NCI-H345 (cell line): ENCODE measurements around the gene LDLRAD1.
A peak's percentile ranks its signal among the peaks of the same experiment; 100 is the strongest.
"Not testable (repeated sequence)": the region's sequence is repeated elsewhere in the genome, so short reads cannot be mapped to it uniquely, and the experiment has no call there.

ENCODE experiments used
- DNase-seq: peaks from one replicate; lab custom pipeline; 2025; lab: John Stamatoyannopoulos, UW

Gene LDLRAD1

DNA sequence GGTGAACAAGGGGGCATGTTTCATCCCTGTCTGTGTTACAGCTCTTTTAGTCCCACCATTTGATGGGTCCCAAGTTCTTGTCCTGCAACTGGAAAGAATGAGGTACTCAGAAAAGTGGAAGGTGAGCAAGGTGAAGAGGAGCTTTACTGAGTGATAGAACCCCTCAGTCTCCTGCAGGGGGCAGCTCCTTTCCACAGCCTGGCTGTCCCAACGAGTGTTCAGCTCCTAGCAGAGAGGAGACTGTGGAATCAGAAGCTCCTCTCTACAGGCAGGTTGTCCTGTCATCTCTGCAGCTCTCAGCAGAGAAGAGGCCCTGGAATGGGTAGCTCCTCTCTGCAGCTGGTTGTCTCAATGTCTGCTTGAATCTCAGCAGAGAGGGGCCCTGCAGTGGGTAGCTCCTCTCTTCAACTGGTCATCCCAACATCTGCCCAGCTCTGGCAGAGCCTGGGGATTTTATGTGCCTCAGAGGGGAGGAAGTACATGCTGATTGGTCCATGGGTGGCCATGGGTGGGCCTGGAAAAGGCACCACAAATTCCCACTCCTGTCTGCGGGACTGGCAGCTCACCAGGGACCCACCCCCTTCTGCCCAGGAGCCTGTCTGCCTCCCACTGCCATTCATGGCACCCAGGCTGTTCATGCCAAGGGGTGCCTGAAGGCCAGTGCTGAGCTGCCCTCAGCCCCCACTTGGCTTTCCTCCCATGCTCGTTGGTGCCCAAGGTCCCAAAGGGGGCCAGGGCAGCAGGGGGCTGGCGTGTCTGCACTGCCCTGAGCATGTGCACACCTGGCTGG is 25.7 kb downstream of the LDLRAD1 start:
- DNase-seq = no peak

DNA sequence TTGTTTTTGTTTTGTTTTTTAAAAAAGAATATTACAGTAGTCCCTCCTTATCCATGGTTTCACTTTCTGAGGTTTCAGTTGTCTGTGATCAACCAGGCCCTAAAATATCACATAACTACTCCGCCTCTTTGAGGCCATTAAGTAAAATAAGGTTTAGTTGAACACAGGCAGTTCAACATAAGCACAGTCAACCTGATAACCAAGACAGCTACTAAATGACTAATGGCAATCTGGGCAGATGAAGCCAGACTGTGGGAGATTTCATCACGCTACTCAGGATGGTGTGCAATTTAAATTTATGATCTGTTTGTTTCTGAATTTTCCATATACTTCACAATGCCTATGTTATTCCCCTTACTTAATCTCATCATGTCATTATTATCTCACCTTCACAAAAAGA is 30.1 kb downstream of the LDLRAD1 start:
- no peak for DNase-seq

DNA sequence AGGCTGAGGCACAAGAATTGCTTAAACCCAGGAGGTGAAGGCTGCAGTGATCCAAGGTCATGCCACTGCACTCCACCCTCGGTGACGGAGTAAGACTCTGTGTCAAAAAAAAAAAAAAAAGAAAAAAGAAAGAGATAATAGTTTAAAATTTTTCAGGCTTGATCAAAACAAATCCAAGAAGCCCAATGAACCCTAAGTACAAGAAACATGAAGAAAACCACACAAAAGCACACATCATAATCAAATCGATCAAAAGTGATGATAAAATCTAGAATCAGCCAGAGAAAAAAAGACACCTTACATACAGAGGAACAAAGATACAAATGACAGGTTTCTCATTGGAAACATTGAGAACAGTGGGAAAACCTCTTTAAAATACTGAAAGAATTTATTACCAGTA is 31.5 kb downstream of the LDLRAD1 start:
- no peak for DNase-seq

DNA sequence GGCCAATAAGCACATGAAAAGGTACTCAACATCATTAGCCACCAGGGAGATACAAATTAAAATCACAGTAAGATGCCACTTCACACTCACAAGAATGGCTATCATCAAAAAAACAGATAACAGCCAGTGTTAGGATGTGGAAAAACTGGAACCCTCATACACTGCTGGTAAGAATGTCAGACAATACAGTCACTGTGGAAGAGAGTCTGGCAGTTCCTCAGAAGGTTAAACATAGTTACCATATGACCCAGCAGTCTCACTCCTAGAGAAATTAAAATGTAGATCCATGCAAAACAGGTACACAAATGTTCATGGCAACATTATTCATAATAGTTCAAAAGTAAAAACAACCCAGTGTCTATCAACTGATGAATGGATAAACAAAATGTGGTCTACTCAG is 33.3 kb downstream of the LDLRAD1 start:
- DNase-seq = no peak

DNA sequence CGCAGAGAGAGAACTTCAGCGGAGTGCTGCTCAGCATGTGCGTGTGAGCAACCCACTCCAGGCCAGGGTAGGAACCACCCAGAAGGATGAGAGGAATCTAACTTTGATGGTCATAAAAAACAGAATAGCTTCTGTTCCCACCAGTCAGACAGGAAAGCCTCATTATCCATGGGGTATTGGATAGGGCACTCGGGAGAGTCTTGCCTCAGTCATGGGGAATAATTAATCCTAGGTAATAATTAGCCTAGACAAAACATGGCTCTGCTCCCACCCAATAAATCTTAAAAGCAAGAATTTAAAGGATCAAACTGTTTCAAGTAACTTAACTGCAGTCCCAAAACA is 35.3 kb downstream of the LDLRAD1 start:
- DNase-seq = no peak

DNA sequence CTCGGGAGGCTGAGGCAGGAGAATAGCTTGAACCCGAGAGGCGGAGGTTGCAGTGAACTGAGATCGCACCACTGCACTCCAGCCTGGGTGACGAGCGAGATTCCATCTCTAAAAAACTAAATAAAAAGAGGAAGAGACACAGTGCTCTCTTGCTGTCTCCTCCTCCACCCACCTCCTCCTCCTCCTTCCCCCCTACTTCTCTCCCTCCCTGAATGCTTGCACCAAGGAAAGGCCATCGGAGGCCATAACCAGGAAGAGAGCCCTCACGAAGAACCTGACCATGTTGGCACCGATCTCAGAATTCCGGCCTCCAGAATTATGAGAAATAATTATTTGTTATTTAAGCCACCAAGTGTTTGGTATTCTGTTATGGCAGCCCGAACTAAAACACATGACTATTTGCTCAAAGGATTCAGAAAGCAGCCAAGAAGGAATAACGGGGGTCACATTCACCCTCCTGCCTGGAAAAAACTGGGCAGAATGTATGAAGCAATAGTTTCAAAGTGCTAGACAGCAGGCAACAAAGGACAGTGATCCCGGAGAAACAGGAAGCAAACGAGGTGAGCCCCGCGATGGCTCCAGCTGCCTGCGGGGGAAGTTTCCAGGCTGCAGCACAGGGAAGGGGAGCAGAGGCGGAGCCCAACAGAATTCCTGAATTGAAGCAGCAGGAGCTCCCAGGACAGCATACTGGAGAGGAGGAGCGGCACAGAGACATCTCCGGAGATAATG is 35.8 kb downstream of the LDLRAD1 start:
- no peak for DNase-seq

DNA sequence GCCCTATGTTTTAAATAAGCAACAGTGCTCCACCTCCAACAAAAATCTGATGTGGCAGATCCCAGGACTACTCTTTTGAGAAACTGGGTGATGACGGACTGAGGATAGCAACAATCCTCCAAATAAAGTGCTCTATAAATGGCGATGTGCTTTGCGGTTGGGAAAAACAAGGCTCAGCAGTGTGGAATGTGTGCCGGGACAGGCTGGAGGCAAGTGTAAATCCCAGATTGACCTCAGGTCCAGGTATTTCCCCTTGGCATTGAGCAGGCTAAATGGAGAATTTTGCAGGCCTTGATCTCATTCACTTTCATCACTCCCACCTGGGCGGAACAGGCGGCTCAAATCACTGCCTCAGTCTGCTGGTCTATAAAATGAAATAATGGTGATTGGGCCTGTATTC is 36.8 kb downstream of the LDLRAD1 start:
- no peak for DNase-seq

DNA sequence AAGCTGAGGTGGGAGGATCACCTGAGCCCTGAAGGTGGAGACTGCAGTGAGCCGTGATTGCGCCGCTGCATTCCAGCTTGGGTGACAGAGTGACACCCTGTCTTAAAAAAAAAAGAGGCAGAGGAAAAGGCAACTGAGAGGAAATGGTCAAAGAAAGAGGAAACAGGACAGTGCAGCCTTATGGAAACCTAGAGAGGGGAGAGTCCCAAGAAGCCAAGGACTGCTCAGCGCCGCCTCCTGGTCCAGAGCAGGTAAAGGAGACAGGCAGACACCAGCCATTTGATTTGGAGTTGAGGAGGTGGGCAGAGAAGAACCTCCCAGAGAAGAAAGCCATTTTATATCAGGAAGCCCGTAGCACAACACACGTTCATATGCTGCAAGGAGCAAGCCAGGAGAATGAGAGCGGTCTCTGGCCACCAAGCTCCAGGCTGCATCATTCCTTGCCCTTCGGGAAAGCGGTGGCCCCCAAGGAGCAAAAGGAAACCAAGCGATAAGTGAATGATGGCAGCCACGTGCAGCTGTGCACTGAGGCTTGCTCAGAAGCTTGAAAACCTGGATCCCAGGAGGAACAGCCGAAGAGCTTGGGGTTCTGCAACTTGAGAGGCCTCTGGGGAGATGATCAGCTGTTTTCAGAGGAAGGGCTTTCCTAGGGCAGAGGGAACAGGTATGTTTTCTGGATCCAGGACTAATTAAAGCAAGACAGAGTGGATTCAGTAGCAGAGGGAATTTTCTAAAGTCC is 38.1 kb downstream of the LDLRAD1 start:
- DNase-seq = no peak

DNA sequence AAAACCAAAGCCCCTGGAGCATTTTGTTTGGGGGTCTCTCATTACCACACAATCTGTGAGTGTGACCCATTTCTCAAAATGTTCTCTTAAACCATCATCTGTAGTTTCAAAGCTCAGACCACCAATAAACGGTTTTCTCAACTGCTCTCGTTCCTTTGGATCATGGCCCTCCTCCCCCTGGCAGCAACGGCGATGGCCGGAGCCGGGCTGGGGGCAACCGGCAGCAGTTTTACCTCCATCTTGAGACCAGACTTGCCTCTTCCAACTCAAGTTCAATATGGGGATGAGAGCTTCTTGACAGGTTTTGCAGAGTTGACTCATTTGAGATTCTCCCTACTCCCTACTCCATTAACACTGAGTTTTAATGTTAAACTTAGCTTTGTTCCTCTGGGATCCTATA is 42.1 kb downstream of the LDLRAD1 start:
- no peak for DNase-seq

DNA sequence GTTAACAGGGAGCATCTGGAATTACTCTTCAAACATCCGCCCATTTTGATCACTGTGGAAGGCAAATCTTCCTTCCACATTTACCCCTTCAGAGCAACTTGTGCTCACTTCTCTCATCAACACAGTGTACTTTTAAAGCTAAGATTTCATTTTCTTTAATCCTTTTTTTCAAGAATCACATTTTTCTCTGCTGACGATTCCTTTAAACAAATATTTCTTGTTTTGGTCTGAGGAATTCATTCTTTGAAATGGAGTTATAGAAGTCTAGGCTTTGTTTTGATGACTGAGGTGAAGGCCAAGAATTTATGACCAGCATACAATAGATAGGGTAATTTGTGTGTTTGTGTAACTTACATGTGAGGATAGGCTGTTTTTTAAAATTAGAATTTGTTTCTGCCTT is 46.3 kb downstream of the LDLRAD1 start:
- no peak for DNase-seq

DNA sequence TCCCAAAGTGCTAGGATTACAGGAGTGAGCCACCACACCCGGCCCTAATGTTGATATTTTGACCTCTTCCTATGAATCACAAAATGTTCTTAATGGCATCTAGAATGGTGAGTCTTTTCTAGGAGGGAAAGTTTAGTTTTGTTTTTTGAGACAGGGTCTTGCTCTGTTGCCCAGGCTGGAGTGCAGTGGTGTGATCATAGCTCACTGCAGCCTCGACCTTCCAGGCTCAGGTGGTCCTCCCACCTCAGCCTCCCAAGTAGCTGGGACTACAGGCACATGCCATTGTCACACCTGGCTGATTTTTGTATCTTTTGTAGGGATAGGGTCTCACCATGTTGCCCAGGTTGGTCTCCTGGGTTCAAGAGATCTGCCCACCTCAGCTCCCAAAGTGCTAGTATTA is 48.7 kb downstream of the LDLRAD1 start:
- not testable (repeated sequence) for DNase-seq

DNA sequence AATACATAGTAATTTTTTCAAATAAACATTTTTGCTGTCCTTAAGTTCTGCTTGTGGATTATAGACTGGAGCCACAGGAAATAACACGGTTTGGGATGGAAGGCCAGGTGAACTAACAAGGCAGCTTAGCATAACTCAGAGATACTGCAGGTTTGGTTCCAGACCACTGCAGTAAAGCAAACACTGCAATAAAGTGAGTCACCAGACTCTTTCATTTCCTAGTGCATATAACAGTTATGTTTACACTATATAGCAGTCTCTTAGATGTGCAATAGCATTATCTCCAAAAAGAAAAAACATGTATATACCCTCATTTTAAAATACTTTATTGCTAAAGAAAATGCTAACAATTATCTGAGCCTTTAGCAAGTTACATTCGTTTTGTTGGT is 49.9 kb downstream of the LDLRAD1 start:
- peak; percentile 6 for DNase-seq

DNA sequence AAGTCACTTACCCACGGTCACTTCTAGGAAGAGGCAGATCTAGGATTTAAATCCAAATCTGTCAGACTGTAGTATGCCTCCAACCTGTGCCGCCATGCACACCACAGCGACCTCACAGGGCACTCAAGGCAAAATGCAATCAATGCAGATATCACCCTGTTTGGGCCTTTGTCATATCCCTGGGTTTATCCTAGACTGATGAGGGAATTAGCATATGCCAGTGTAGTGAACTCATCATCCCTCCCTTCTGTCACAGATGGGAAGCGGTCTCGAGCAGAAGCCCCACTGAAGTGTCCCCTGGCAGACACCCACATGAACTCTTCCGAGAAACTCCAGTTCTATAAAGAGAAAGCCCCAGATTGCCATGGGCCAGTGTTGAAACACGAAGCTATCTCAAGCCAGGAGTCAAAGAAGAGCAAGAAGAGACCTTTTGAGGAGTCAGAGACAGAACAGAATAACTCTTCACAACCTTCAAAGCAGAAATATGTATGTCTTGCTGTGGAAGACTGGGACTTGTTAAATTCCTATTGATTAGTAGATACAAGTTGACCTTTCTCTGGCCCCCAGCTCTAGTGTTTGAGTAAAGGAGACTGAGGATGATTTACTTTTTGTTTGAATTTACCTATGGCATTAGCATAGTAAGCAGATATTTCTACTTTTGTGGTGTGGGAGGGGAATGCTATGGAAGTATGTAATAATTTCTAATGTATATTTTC is 50.4 kb downstream of the LDLRAD1 start:
- no peak for DNase-seq

DNA sequence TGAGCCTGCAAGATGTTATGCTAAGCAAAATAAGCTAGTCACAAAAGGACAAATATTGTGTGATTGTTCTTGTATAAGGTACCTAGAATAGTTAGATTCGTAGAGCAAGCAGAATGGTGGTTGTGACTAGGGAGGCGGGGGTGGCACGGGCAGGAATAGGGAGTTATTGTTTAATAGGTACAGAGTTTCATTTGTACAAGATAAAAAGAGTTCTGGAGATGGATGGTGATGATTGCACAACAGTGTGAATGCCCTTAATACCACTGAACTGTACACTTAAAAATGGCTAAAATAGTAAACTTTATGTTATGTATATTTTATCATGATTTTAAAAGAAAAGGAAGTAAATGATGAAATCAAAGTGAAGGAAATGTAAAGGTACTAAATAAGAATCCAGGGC is 51.2 kb downstream of the LDLRAD1 start:
- DNase-seq = no peak

DNA sequence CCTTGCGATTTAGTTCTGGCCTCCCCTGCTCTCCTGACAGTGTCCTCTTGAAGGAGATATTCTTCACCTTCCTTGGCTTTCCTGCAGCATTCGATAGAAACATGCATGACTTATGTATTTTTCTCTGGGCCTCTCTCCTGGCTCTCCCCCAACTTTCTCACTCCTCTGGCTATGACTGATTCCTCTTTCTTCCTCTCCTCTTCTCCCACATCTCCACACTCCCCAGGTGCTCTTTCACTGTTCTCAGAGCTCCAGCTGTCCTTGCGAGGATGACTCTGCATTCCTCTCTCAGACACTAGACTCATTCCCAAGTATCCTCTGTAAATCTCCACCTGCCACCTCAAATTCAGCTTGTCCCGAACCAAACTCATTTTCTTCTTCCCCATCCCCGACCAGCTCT is 53.9 kb downstream of the LDLRAD1 start:
- no peak for DNase-seq

DNA sequence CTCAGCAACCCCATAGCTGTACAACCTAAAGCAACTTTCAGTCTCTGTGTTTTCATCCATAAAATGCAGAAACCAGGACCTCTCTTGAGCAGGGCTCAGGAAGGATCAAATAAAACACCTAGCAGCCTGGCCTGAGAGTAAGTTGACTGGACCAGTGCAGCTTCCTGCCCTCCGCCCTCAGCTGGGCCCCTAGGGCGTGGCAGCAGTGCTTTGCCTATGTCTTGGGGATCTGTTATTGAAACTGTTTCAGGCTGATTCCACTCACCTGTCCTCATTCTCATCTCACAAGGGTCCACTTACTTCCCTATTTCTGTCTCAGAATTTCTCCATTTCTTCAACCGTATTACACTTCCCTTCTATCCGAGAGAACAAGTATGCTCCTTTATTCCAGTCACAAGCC is 54.5 kb downstream of the LDLRAD1 start:
- no peak for DNase-seq

DNA sequence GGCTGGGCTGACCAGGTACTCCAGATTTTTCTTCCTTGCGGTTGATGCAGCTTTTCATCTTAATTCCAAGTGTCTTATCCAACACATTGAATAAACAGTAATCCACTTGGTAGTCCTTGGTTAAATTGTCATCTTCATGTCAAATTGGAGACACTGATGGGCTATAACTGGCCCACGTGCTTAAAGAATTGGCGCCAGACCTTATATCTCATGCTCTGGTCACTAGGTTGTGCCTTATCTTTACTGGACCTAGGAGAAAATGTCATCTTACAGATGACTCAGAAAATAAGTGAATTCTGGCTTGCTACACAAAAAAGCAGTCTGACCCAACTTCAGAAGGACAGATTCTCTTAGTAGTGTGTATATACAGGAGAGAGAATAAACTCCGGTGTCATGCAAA is 55.6 kb downstream of the LDLRAD1 start:
- no peak for DNase-seq

DNA sequence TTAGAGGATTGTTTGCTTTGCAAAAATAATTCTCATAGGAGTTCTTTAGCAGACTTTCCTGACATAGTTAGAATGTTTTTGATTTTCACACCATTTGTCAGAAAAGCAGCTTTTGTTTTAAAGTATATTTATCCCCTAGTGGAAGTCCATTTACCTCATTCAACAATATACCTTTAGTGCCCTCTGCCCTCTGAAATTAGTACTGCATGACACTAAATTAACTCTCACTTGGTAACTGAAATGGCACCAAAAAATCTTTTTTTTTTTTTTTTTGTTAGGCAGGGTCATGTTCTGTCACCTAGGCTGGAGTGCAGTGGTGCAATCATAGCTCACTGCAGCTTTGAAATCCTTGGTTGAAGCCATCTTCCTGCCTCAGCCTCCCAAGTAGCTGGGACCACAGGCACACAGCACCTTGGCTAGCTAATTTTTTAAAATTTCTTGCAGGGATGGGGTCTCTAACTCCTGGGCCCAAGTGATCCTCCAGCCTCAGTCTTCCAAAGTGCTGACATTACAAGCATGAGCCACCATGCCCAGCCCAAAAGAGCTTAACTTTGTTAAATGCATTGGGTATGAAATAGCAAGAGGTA is 58.2 kb downstream of the LDLRAD1 start:
- no peak for DNase-seq
